Tibial nerve (tissue), 3 donors: ENCODE data around the gene KLHL20.

Experiments
- CTCF ChIP-seq, 5 experiments: fragments of 200-600 bp in 3 of 5; fragments of 450-650 bp in 2 of 5; sonication (generic) in 3 of 5; IDR thresholded peaks; one replicate each; pipeline ENCODE4 v1.5.1; 2016 to 2019; ENCODE audit warnings: antibody characterized with exemption in 5 of 5, mild to moderate bottlenecking in 3 of 5, moderate library complexity in 2 of 5
- POLR2A ChIP-seq, 2 donors: fragments of 450-650 bp; IDR thresholded peaks; one replicate each; pipeline ENCODE4 v1.6.1; 2017; ENCODE audit warnings: antibody characterized with exemption in 2 of 2, mild to moderate bottlenecking in 2 of 2, moderate library complexity in 2 of 2

DNA sequence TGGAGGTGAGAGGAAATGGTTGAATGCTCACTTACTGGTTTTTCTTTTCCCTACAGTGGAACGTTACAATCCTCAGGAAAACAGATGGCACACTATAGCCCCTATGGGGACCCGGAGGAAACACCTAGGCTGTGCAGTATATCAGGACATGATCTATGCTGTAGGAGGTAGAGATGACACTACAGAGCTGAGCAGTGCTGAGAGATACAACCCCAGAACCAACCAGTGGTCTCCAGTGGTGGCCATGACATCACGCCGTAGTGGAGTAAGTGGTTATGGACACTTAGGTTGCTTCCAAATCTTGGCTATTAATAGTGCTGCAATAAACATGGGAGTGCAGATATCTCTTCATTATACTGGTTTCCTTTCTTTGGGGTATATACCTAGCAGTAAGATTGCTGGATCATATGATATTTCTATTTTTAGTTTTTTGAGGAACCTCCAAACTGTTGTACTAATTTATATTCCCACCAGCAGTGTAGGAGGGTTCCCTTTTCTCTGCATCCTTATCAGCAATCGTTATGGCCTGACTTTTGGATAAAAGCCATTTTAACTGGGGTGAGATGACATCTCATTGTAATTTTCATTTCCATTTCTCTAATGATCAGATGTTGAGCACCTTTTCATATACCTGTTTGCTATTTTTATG, 60.9 kb downstream of the KLHL20 start:
- TF ChIP-seq POLR2A (IDR thresholded peaks at IDR 0.05) (no peak), CTCF (IDR thresholded peaks at IDR 0.05) (no peak)
